GM10266 (cell line): Measurements from ENCODE around the gene TBC1D10B.
"Not testable (repeated sequence)": the region's sequence is repeated elsewhere in the genome, so short reads cannot be mapped to it uniquely, and the experiment has no call there.

Experiments used
- DNase-seq: peaks from one replicate; pipeline ENCODE4 v3.0.0; 2012; ENCODE audit errors: extremely low spot score
- CTCF ChIP-seq: IDR thresholded peaks from 2 replicates; pipeline ENCODE4 v1.5.1; 2012; ENCODE audit warnings: mild to moderate bottlenecking, low read depth; ENCODE audit not compliant: control insufficient read depth, insufficient read depth; ENCODE audit errors: missing control alignments

Gene TBC1D10B

GRCh38 chr16:30351001-30351441, 19.3 kb downstream of the TBC1D10B start:
- DNase-seq: no peak
- no peak for TF ChIP-seq CTCF

- no peak for TF ChIP-seq CTCF
- DNase-seq: peak; percentile 83
These were observed 20.0 kb downstream of the TBC1D10B start for GRCh38 chr16:30350134-30350871.

GRCh38 chr16:30349675-30350074, 20.6 kb downstream of the TBC1D10B start:
- no peak for DNase-seq

GRCh38 chr16:30348929-30349328, 21.4 kb downstream of the TBC1D10B start:
- no peak for TF ChIP-seq CTCF
- no peak for DNase-seq

More at GRCh38 chr16:30349675-30350074, 20.6 kb downstream of the TBC1D10B start:
- no peak for TF ChIP-seq CTCF

- TF ChIP-seq CTCF: no peak
These were observed 22.2 kb downstream of the TBC1D10B start for GRCh38 chr16:30348113-30348512.

GRCh38 chr16:30346286-30346685, 24.0 kb downstream of the TBC1D10B start:
- no peak for TF ChIP-seq CTCF
- no peak for DNase-seq

More at GRCh38 chr16:30348113-30348512, 22.2 kb downstream of the TBC1D10B start:
- DNase-seq: no peak

- DNase-seq: not testable (repeated sequence)
These were observed 26.8 kb downstream of the TBC1D10B start for GRCh38 chr16:30343491-30343820.
